Activated CD4-positive, alpha-beta memory T cell treated with anti-CD3 and anti-CD28 coated beads, Interleukin-2, amount 10 ng/mL, durations not matched to agents 7 days and 5 days (primary cell): ENCODE data around the gene OXER1. TPM values are rescaled to one million over a fixed set of nuclear protein-coding genes. Genes with fewer than 3 reads are reported as not detected.

Experiments used
- CTCF ChIA-PET: fragments of 350-600 bp; sonication (Branson Sonifier 250); formaldehyde crosslinking; loops from one replicate; lab custom pipeline; 2021; ENCODE audit warnings: antibody characterized with exemption, inconsistent platforms; lab: Charles Lee
- POLR2A ChIA-PET: fragments of 350-600 bp; sonication (Branson Sonifier 250); formaldehyde crosslinking; loops from one replicate; lab custom pipeline; 2021; ENCODE audit warnings: antibody characterized with exemption; lab: Charles Lee
- DNase-seq: peaks from one replicate; pipeline ENCODE4 v3.0.0-alpha.2; 2020
- H3K27ac Mint-ChIP-seq: one replicate; pipeline ENCODE4 v1.8.0; 2021; ENCODE audit warnings: mild to moderate bottlenecking, mixed read lengths
- H3K27me3 Mint-ChIP-seq: one replicate; pipeline ENCODE4 v1.8.0; 2021; ENCODE audit warnings: mixed read lengths
- H3K36me3 Mint-ChIP-seq: one replicate; pipeline ENCODE4 v1.8.0; 2021; ENCODE audit warnings: low read depth, mixed read lengths
- H3K4me1 Mint-ChIP-seq: one replicate; pipeline ENCODE4 v1.8.0; 2021; ENCODE audit warnings: mixed read lengths
- H3K4me3 Mint-ChIP-seq: one replicate; pipeline ENCODE4 v1.8.0; 2021; ENCODE audit warnings: mild to moderate bottlenecking, mixed read lengths
- H3K9me3 Mint-ChIP-seq: one replicate; pipeline ENCODE4 v1.8.0; 2021; ENCODE audit warnings: mixed read lengths
- total RNA-seq, 2 experiments: library from RNA; stranded (reverse); gene quantifications; one replicate each; pipeline ENCODE4 v1.2.3, GENCODE V29; 2021

Gene OXER1
- not detected for total RNA-seq

GRCh38 chr2:42764096-42764495 lies at the start of gene OXER1:
TSS of gene OXER1 (minus strand) at chr2:42764135. CDS start at chr2:42764062, 73 bp downstream.
- Mint-ChIP-seq H3K9me3 (no peaks in the 10 kb centered on the region), H3K27me3 (no peaks in the 10 kb centered on the region), H3K4me3 (no peak within 1 kb of the TSS), H3K36me3 (no peaks in the 10 kb centered on the region), H3K4me1 (no peaks in the 10 kb centered on the region), H3K27ac (no peak within 1 kb of the TSS)
- POLR2A ChIA-PET = no interaction called here
- CTCF ChIA-PET = no interaction called here
- no peak for DNase-seq

GRCh38 chr2:42812899-42813479 lies 49.1 kb upstream of the OXER1 start:
- H3K27me3 Mint-ChIP-seq = peaks cover 1% of the 10 kb centered on the region
- H3K4me3 Mint-ChIP-seq = peak overlapping the region; percentile 64
- H3K4me1 Mint-ChIP-seq = peaks cover 18% of the 10 kb centered on the region
- ChIA-PET POLR2A (no interaction called here), CTCF (interaction anchor here (0.7 to 5.1 kb wide), 6 partner anchors 10 to 839 kb away, joined by 3 to 34 read pairs (median 3); partner anchors contain the start of gene THADA)
- DNase-seq = no peak
- peaks cover 5% of the 10 kb centered on the region for H3K36me3 Mint-ChIP-seq
- H3K27ac Mint-ChIP-seq = peak overlapping the region; percentile 72
- H3K9me3 Mint-ChIP-seq = peaks cover 6% of the 10 kb centered on the region

GRCh38 chr2:42810971-42811811 lies 47.3 kb upstream of the OXER1 start:
- CTCF ChIA-PET = interaction anchor here (0.6 to 5.1 kb wide), 16 partner anchors 11 to 1550 kb away, joined by 3 to 34 read pairs (median 4); partner anchors contain the start of genes CAMKMT, HAAO and PREPL
- POLR2A ChIA-PET = interaction anchor here (0.7 to 3.8 kb wide), 26 partner anchors 9 to 1551 kb away, joined by 3 to 31 read pairs (median 4); partner anchors contain the start of genes CAMKMT, COX7A2L, HAAO and PREPL
- H3K4me3 Mint-ChIP-seq = peak overlapping the region; percentile 93
- peaks cover 6% of the 10 kb centered on the region for H3K9me3 Mint-ChIP-seq
- H3K36me3 Mint-ChIP-seq = peaks cover 5% of the 10 kb centered on the region
- H3K27ac Mint-ChIP-seq = peak overlapping the region; percentile 100
- DNase-seq = peak; percentile 56
- peaks cover 18% of the 10 kb centered on the region for H3K4me1 Mint-ChIP-seq
- H3K27me3 Mint-ChIP-seq = peaks cover 4% of the 10 kb centered on the region

- H3K4me3 Mint-ChIP-seq = peak overlapping the region; percentile 93
- CTCF ChIA-PET = interaction anchor here (0.6 to 5.1 kb wide), 18 partner anchors 9 to 1551 kb away, joined by 3 to 34 read pairs (median 4); partner anchors contain the start of genes CAMKMT, HAAO and PREPL
Measured at GRCh38 chr2:42810121-42810970, 46.4 kb upstream of the OXER1 start.

GRCh38 chr2:42809819-42810120 lies 45.8 kb upstream of the OXER1 start:
- peak; percentile 75 for DNase-seq
- Mint-ChIP-seq H3K9me3 (peaks cover 6% of the 10 kb centered on the region), H3K4me3 (peak overlapping the region; percentile 54), H3K27ac (peak overlapping the region; percentile 65), H3K27me3 (peaks cover 10% of the 10 kb centered on the region), H3K4me1 (peaks cover 18% of the 10 kb centered on the region), H3K36me3 (peaks cover 5% of the 10 kb centered on the region)
- ChIA-PET POLR2A (interaction anchor here (0.7 to 3.8 kb wide), 25 partner anchors 9 to 1552 kb away, joined by 3 to 31 read pairs (median 3); partner anchors contain the start of genes CAMKMT, COX7A2L, HAAO and PLEKHH2), CTCF (interaction anchor here (1.0 to 5.1 kb wide), 9 partner anchors 9 to 796 kb away, joined by 3 to 34 read pairs (median 6); no protein-coding TSS in a partner anchor)

More at GRCh38 chr2:42810121-42810970, 46.4 kb upstream of the OXER1 start:
- POLR2A ChIA-PET = interaction anchor here (0.6 to 3.8 kb wide), 36 partner anchors 9 to 1552 kb away, joined by 3 to 31 read pairs (median 3); partner anchors contain the start of genes CAMKMT, COX7A2L, HAAO and PLEKHH2
- Mint-ChIP-seq H3K4me1 (peaks cover 18% of the 10 kb centered on the region), H3K27me3 (peaks cover 7% of the 10 kb centered on the region), H3K36me3 (peaks cover 5% of the 10 kb centered on the region), H3K27ac (peak overlapping the region; percentile 100), H3K9me3 (peaks cover 6% of the 10 kb centered on the region)
- peak; percentile 96 for DNase-seq

- Mint-ChIP-seq H3K4me3 (peak overlapping the region; percentile 62), H3K27me3 (peaks cover 12% of the 10 kb centered on the region), H3K27ac (peak overlapping the region; percentile 65), H3K9me3 (peaks cover 6% of the 10 kb centered on the region), H3K4me1 (peaks cover 18% of the 10 kb centered on the region), H3K36me3 (peaks cover 5% of the 10 kb centered on the region)
- POLR2A ChIA-PET = interaction anchor here (0.7 to 3.8 kb wide), 9 partner anchors 9 to 1552 kb away, joined by 3 to 31 read pairs (median 3); partner anchors contain the start of genes CAMKMT, HAAO, PLEKHH2 and PREPL
- DNase-seq = no peak
- CTCF ChIA-PET = interaction anchor here (1.0 to 5.1 kb wide), 6 partner anchors 9 to 796 kb away, joined by 3 to 34 read pairs (median 3); no protein-coding TSS in a partner anchor
Measured at GRCh38 chr2:42809131-42809818, 45.3 kb upstream of the OXER1 start.

- H3K9me3 Mint-ChIP-seq = no peaks in the 10 kb centered on the region
- no peak overlapping the region for H3K27ac Mint-ChIP-seq
- H3K36me3 Mint-ChIP-seq = peaks cover 3% of the 10 kb centered on the region
- peak overlapping the region; percentile 22 for H3K4me3 Mint-ChIP-seq
- peaks cover 18% of the 10 kb centered on the region for H3K4me1 Mint-ChIP-seq
- CTCF ChIA-PET = no interaction called here
- peak; percentile 6 for DNase-seq
- H3K27me3 Mint-ChIP-seq = peaks cover 16% of the 10 kb centered on the region
- POLR2A ChIA-PET = interaction anchor here (3.8 kb wide), 1 partner anchor 14 kb away, joined by 31 read pairs; the partner anchor contains the start of gene HAAO
Measured at GRCh38 chr2:42808301-42808700, 44.4 kb upstream of the OXER1 start.

GRCh38 chr2:42806786-42807185 lies 42.9 kb upstream of the OXER1 start:
- H3K9me3 Mint-ChIP-seq = no peaks in the 10 kb centered on the region
- peaks cover 26% of the 10 kb centered on the region for H3K27me3 Mint-ChIP-seq
- no peak overlapping the region for H3K4me3 Mint-ChIP-seq
- H3K27ac Mint-ChIP-seq = no peak overlapping the region
- H3K36me3 Mint-ChIP-seq = no peaks in the 10 kb centered on the region
- ChIA-PET POLR2A (no interaction called here), CTCF (no interaction called here)
- no peak for DNase-seq
- H3K4me1 Mint-ChIP-seq = peaks cover 15% of the 10 kb centered on the region

GRCh38 chr2:42804891-42805290 lies 41.0 kb upstream of the OXER1 start:
- CTCF ChIA-PET = no interaction called here
- POLR2A ChIA-PET = no interaction called here
- peaks cover 4% of the 10 kb centered on the region for H3K4me1 Mint-ChIP-seq
- peaks cover 29% of the 10 kb centered on the region for H3K27me3 Mint-ChIP-seq
- H3K36me3 Mint-ChIP-seq = no peaks in the 10 kb centered on the region
- no peak overlapping the region for H3K4me3 Mint-ChIP-seq
- DNase-seq = no peak
- no peaks in the 10 kb centered on the region for H3K9me3 Mint-ChIP-seq
- no peak overlapping the region for H3K27ac Mint-ChIP-seq

GRCh38 chr2:42804338-42804737 lies 40.4 kb upstream of the OXER1 start:
- H3K36me3 Mint-ChIP-seq = no peaks in the 10 kb centered on the region
- no peak overlapping the region for H3K27ac Mint-ChIP-seq
- POLR2A ChIA-PET = no interaction called here
- no peaks in the 10 kb centered on the region for H3K9me3 Mint-ChIP-seq
- no peak for DNase-seq
- peaks cover 4% of the 10 kb centered on the region for H3K4me1 Mint-ChIP-seq
- peaks cover 29% of the 10 kb centered on the region for H3K27me3 Mint-ChIP-seq
- CTCF ChIA-PET = no interaction called here
- H3K4me3 Mint-ChIP-seq = no peak overlapping the region

- Mint-ChIP-seq H3K4me1 (no peaks in the 10 kb centered on the region), H3K4me3 (no peak overlapping the region), H3K36me3 (no peaks in the 10 kb centered on the region), H3K27me3 (peaks cover 29% of the 10 kb centered on the region), H3K9me3 (no peaks in the 10 kb centered on the region), H3K27ac (no peak overlapping the region)
- DNase-seq = no peak
- ChIA-PET CTCF (no interaction called here), POLR2A (no interaction called here)
Measured at GRCh38 chr2:42802150-42802549, 38.2 kb upstream of the OXER1 start.
